ENCODE measurements around the gene P2RY12.

P2RY12 gene

GRCh38 chr3:151419806-151420205 is 35.3 kb upstream of the P2RY12 start:
- H3K9ac ChIP-seq (ENCODE audit: low read depth, low read length, poor library complexity, severe bottlenecking), result no peak overlapping the region
- H3K9me2 ChIP-seq (replicated peaks; ENCODE audit: low read depth, low read length), result no peaks in the 10 kb centered on the region
- no peak overlapping the region for H3K4me2 ChIP-seq (ENCODE audit: low read depth, low read length, poor library complexity, severe bottlenecking)
- TF ChIP-seq, protein P1, sequence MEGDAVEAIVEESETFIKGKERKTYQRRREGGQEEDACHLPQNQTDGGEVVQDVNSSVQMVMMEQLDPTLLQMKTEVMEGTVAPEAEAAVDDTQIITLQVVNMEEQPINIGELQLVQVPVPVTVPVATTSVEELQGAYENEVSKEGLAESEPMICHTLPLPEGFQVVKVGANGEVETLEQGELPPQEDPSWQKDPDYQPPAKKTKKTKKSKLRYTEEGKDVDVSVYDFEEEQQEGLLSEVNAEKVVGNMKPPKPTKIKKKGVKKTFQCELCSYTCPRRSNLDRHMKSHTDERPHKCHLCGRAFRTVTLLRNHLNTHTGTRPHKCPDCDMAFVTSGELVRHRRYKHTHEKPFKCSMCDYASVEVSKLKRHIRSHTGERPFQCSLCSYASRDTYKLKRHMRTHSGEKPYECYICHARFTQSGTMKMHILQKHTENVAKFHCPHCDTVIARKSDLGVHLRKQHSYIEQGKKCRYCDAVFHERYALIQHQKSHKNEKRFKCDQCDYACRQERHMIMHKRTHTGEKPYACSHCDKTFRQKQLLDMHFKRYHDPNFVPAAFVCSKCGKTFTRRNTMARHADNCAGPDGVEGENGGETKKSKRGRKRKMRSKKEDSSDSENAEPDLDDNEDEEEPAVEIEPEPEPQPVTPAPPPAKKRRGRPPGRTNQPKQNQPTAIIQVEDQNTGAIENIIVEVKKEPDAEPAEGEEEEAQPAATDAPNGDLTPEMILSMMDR (conservative IDR thresholded peaks at IDR 0.05; ENCODE audit: low read length), result no peak
- TF ChIP-seq EZH2phosphoT487 (IDR thresholded peaks at IDR 0.05; ENCODE audit: borderline replicate concordance), result no peak
- peaks cover 7% of the 10 kb centered on the region for H3K4me1 ChIP-seq (ENCODE audit: insufficient read depth, low read length, poor library complexity, severe bottlenecking)
- H3K4me3 ChIP-seq (ENCODE audit: low read length, poor library complexity, severe bottlenecking), result no peak overlapping the region
- H4K20me1 ChIP-seq (ENCODE audit: insufficient read depth, low read length, poor library complexity, severe bottlenecking), result no peaks in the 10 kb centered on the region
- H3K79me2 ChIP-seq (ENCODE audit: insufficient read depth, low read length), result no peaks in the 10 kb centered on the region
- H3F3A ChIP-seq (ENCODE audit: low read depth), result no peaks in the 10 kb centered on the region
- H3K9me3 ChIP-seq (ENCODE audit: insufficient read depth, low read depth, low read length), result no peaks in the 10 kb centered on the region
- H3K27me3 ChIP-seq (ENCODE audit: insufficient read depth, low read length, poor library complexity, severe bottlenecking), result no peaks in the 10 kb centered on the region
- H2AFZ ChIP-seq (ENCODE audit: low read length), result no peak overlapping the region
- H3K36me3 ChIP-seq (ENCODE audit: insufficient read depth, low read length), result peaks cover 59% of the 10 kb centered on the region; the same call in 1 of the 2 replicates

- TF ChIP-seq, protein P1 (conservative IDR thresholded peaks at IDR 0.05; ENCODE audit: low read length), result no peak
- TF ChIP-seq EZH2phosphoT487 (IDR thresholded peaks at IDR 0.05; ENCODE audit: borderline replicate concordance), result no peak
- Histone ChIP-seq H3K4me3 (ENCODE audit: low read length, poor library complexity, severe bottlenecking) (no peak overlapping the region), H3K79me2 (ENCODE audit: insufficient read depth, low read length) (no peaks in the 10 kb centered on the region), H3K4me2 (ENCODE audit: low read depth, low read length, poor library complexity, severe bottlenecking) (no peak overlapping the region), H4K20me1 (ENCODE audit: insufficient read depth, low read length, poor library complexity, severe bottlenecking) (no peaks in the 10 kb centered on the region), H3K27me3 (ENCODE audit: insufficient read depth, low read length, poor library complexity, severe bottlenecking) (no peaks in the 10 kb centered on the region), H3F3A (ENCODE audit: low read depth) (no peaks in the 10 kb centered on the region), H3K36me3 (ENCODE audit: insufficient read depth, low read length) (peaks cover 86% of the 10 kb centered on the region), H3K9ac (ENCODE audit: low read depth, low read length, poor library complexity, severe bottlenecking) (no peak overlapping the region), H3K4me1 (ENCODE audit: insufficient read depth, low read length, poor library complexity, severe bottlenecking) (no peaks in the 10 kb centered on the region), H3K9me2 (replicated peaks; ENCODE audit: low read depth, low read length) (no peaks in the 10 kb centered on the region), H3K9me3 (ENCODE audit: insufficient read depth, low read depth, low read length) (no peaks in the 10 kb centered on the region), H2AFZ (ENCODE audit: low read length) (no peak overlapping the region)
These were observed 30.7 kb upstream of the P2RY12 start for GRCh38 chr3:151415289-151415688.

DNA sequence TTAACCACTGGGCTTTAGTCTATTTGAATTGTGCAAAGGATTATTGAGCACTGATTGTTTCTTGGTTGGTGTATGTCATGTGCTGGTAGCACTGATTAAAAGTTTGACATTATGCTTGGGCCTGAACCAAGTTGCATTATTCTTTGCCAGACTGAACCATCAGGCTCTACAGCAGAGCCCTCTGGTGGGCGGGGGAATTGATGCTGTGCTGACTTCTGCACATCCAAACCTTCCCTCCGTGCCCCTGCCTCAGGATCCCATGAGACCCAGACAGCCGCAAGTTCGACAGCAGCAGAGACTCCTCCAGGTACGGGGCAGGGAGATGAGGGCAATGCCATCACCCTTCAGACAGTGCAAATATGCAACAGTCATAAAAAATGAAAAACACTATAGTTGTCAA is 28.4 kb upstream of the P2RY12 start:
- Histone ChIP-seq H2AFZ (ENCODE audit: low read length) (no peak overlapping the region), H3K27me3 (ENCODE audit: insufficient read depth, low read length, poor library complexity, severe bottlenecking) (no peaks in the 10 kb centered on the region), H3K4me1 (ENCODE audit: insufficient read depth, low read length, poor library complexity, severe bottlenecking) (no peaks in the 10 kb centered on the region), H3K9me3 (ENCODE audit: insufficient read depth, low read depth, low read length) (no peaks in the 10 kb centered on the region), H3K9ac (ENCODE audit: low read depth, low read length, poor library complexity, severe bottlenecking) (no peak overlapping the region), H3K4me2 (ENCODE audit: low read depth, low read length, poor library complexity, severe bottlenecking) (no peak overlapping the region), H4K20me1 (ENCODE audit: insufficient read depth, low read length, poor library complexity, severe bottlenecking) (no peaks in the 10 kb centered on the region), H3K9me2 (replicated peaks; ENCODE audit: low read depth, low read length) (no peaks in the 10 kb centered on the region), H3K79me2 (ENCODE audit: insufficient read depth, low read length) (no peaks in the 10 kb centered on the region), H3K36me3 (ENCODE audit: insufficient read depth, low read length) (peaks cover 87% of the 10 kb centered on the region), H3F3A (ENCODE audit: low read depth) (no peaks in the 10 kb centered on the region), H3K4me3 (ENCODE audit: low read length, poor library complexity, severe bottlenecking) (no peak overlapping the region)
- no peak for TF ChIP-seq EZH2phosphoT487 (IDR thresholded peaks at IDR 0.05; ENCODE audit: borderline replicate concordance)
- TF ChIP-seq, protein P1 (conservative IDR thresholded peaks at IDR 0.05; ENCODE audit: low read length), result peak; percentile 38; the same call in 1 of the 2 replicates
